MV-4-11 (cell line): Measurements from ENCODE around the gene TMOD3.
"Not testable (repeated sequence)": the region's sequence is repeated elsewhere in the genome, so short reads cannot be mapped to it uniquely, and the experiment has no call there.

Source experiments
- DNase-seq: peaks from one replicate; lab custom pipeline; 2025; lab: John Stamatoyannopoulos, UW

TMOD3 gene

GRCh38 chr15:51864408-51865056 is 35.1 kb downstream of the TMOD3 start:
- DNase-seq, result no peak

GRCh38 chr15:51865317-51865716 is 35.9 kb downstream of the TMOD3 start:
- DNase-seq, result no peak

- no peak for DNase-seq
Measured at GRCh38 chr15:51866161-51866560, 36.7 kb downstream of the TMOD3 start.

GRCh38 chr15:51866751-51867150 is 37.3 kb downstream of the TMOD3 start:
- DNase-seq, result no peak

- no peak for DNase-seq
Measured at GRCh38 chr15:51869060-51869421, 39.6 kb downstream of the TMOD3 start.

- no peak for DNase-seq
Measured at GRCh38 chr15:51870774-51871173, 41.3 kb downstream of the TMOD3 start.

- no peak for DNase-seq
Measured at GRCh38 chr15:51874751-51875644, 45.5 kb downstream of the TMOD3 start.

- no peak for DNase-seq
Measured at GRCh38 chr15:51876169-51876568, 46.7 kb downstream of the TMOD3 start.

- DNase-seq, result no peak
Measured at GRCh38 chr15:51878446-51879386, 49.3 kb downstream of the TMOD3 start.

- no peak for DNase-seq
Measured at GRCh38 chr15:51879555-51879954, 50.1 kb downstream of the TMOD3 start.

GRCh38 chr15:51883271-51883837 is 53.9 kb downstream of the TMOD3 start:
- DNase-seq, result no peak

GRCh38 chr15:51884041-51884440 is 54.6 kb downstream of the TMOD3 start:
- DNase-seq, result no peak

- no peak for DNase-seq
Measured at GRCh38 chr15:51884517-51885236, 55.2 kb downstream of the TMOD3 start.

GRCh38 chr15:51885758-51886157 is 56.3 kb downstream of the TMOD3 start:
- not testable (repeated sequence) for DNase-seq

- no peak for DNase-seq
Measured at GRCh38 chr15:51887887-51888592, 58.6 kb downstream of the TMOD3 start.

- peak; percentile 30 for DNase-seq
Measured at GRCh38 chr15:51888593-51889195, 59.2 kb downstream of the TMOD3 start.

GRCh38 chr15:51889486-51889885 is 60.0 kb downstream of the TMOD3 start:
- no peak for DNase-seq

- no peak for DNase-seq
Measured at GRCh38 chr15:51904421-51904820, 75.0 kb downstream of the TMOD3 start.

GRCh38 chr15:51904931-51905330 is 75.5 kb downstream of the TMOD3 start:
- DNase-seq, result no peak
